ENCODE data around the gene TMEM218. TPM values are rescaled to one million over a fixed set of nuclear protein-coding genes. Genes with fewer than 3 reads are reported as not detected.

The TMEM218 gene
- total and polyA plus RNA-seq, 2 experiments from 2014 or later: 30.1 to 44.9 TPM

- Histone ChIP-seq H3K9ac (no peak overlapping the region), H3K9me2 (ENCODE audit: insufficient read depth) (no peaks in the 10 kb centered on the region), H2AFZ (no peak overlapping the region), H3K4me3 (no peak overlapping the region), H3K79me2 (ENCODE audit: insufficient read depth) (0 out of 2 replicates have a peak, but pooled peaks cover 8% of the 10 kb centered on the region), H3K4me1 (ENCODE audit: insufficient read depth) (no peaks in the 10 kb centered on the region), H3K27me3 (replicated peaks; ENCODE audit: insufficient read depth) (no peaks in the 10 kb centered on the region), H3K4me2 (ENCODE audit: unreplicated experiment) (no peak overlapping the region), H3K27ac (no peak overlapping the region), H4K20me1 (ENCODE audit: insufficient read depth) (no peaks in the 10 kb centered on the region), H3K9me3 (ENCODE audit: low read depth) (no peaks in the 10 kb centered on the region), H3F3A (ENCODE audit: insufficient read depth) (no peaks in the 10 kb centered on the region), H3K36me3 (ENCODE audit: low read depth) (no peaks in the 10 kb centered on the region)
- WGBS, 2 experiments (ENCODE audit: low coverage in 1 of 2, low lambda C conversion rate in 2 of 2, missing lambda C conversion rate in 2 of 2): 96% methylated on average over 19 of the region's 19 CpGs
- in situ Hi-C loops (cut with MboI): no loop called here
- TF ChIP-seq EZH2phosphoT487 (IDR thresholded peaks at IDR 0.05; ENCODE audit: insufficient read depth, low read depth): no peak
- TF ChIP-seq EZH2 (IDR thresholded peaks at IDR 0.05; ENCODE audit: insufficient read depth, poor library complexity, severe bottlenecking): no peak
- no peak for DNase-seq
Observed at GRCh38 chr11:125102025-125102424, 9.4 kb downstream of the TMEM218 start.

DNA sequence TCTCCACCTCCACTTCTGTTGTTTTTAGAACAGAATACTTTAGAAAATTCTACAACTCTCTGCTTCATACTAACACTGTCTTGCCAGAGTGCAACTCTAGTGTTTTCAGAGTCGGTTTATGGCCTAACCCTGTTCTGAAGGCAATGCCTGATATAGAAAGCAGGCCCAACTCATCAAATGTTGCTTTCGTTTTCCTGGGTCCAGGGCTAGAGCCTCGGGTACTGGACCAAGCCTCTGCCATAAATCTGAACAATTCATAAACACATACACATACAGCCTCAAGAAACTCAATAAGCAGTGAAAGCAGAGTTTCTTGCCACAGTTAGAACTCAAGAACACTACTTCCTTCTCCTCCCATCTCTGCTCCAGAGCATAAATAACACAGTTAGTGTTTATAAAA, 9.8 kb downstream of the TMEM218 start:
- no peaks in the 10 kb centered on the region for H3F3A ChIP-seq (ENCODE audit: insufficient read depth)
- in situ Hi-C loops (cut with MboI): no loop called here
- H3K4me3 ChIP-seq: no peak overlapping the region
- H3K27ac ChIP-seq: no peak overlapping the region
- H4K20me1 ChIP-seq (ENCODE audit: insufficient read depth): no peaks in the 10 kb centered on the region
- 58 to 64% methylated on average over 3 of the region's 3 CpGs for WGBS, 2 experiments (ENCODE audit: low coverage in 1 of 2, low lambda C conversion rate in 2 of 2, missing lambda C conversion rate in 2 of 2)
- no peak for DNase-seq
- no peak overlapping the region for H3K4me2 ChIP-seq (ENCODE audit: unreplicated experiment)
- H3K9ac ChIP-seq: no peak overlapping the region
- 0 out of 2 replicates have a peak, but pooled peaks cover 8% of the 10 kb centered on the region for H3K79me2 ChIP-seq (ENCODE audit: insufficient read depth)
- H2AFZ ChIP-seq: no peak overlapping the region
- H3K4me1 ChIP-seq (ENCODE audit: insufficient read depth): no peaks in the 10 kb centered on the region
- no peak for TF ChIP-seq EZH2phosphoT487 (IDR thresholded peaks at IDR 0.05; ENCODE audit: insufficient read depth, low read depth)
- TF ChIP-seq EZH2 (IDR thresholded peaks at IDR 0.05; ENCODE audit: insufficient read depth, poor library complexity, severe bottlenecking): no peak
- H3K27me3 ChIP-seq (replicated peaks; ENCODE audit: insufficient read depth): no peaks in the 10 kb centered on the region
- H3K9me3 ChIP-seq (ENCODE audit: low read depth): no peaks in the 10 kb centered on the region
- no peaks in the 10 kb centered on the region for H3K9me2 ChIP-seq (ENCODE audit: insufficient read depth)
- H3K36me3 ChIP-seq (ENCODE audit: low read depth): no peaks in the 10 kb centered on the region

DNA sequence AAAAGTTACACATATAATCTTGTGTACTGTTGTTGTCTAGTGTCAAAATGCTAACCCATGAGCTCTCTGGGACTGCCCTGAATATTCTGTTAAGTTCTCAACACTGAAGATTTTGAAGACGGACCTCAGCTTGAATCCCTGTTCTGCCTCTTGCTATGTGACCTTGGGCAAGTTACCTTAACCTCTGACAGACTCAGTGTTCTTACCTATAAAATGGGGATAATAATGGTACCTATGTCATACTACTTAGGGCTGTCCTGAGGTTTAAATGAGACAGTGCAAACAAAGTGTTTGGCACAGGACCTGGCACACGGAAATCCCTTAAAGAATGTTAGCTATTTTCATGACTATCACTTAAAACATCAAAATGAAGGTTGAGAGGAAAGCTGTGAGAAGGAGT, 11.3 kb downstream of the TMEM218 start:
- Histone ChIP-seq H3K36me3 (ENCODE audit: low read depth) (0 out of 2 replicates have a peak, but pooled peaks cover 5% of the 10 kb centered on the region), H3K4me2 (ENCODE audit: unreplicated experiment) (no peak overlapping the region)
- in situ Hi-C loops (cut with MboI): no loop called here

GRCh38 chr11:125094731-125095130, 16.7 kb downstream of the TMEM218 start:
- H3K9me2 ChIP-seq (ENCODE audit: insufficient read depth): no peaks in the 10 kb centered on the region
- WGBS, 2 experiments (ENCODE audit: low coverage in 1 of 2, low lambda C conversion rate in 2 of 2, missing lambda C conversion rate in 2 of 2): 76 to 78% methylated on average over 2 of the region's 2 CpGs
- H3K9ac ChIP-seq: no peak overlapping the region
- in situ Hi-C loops (cut with MboI): no loop called here
- no peak for DNase-seq
- H3K4me3 ChIP-seq: no peak overlapping the region
- H3K4me1 ChIP-seq (ENCODE audit: insufficient read depth): peaks cover 16% of the 10 kb centered on the region
- H4K20me1 ChIP-seq (ENCODE audit: insufficient read depth): no peaks in the 10 kb centered on the region
- no peaks in the 10 kb centered on the region for H3K27me3 ChIP-seq (replicated peaks; ENCODE audit: insufficient read depth)
- no peak overlapping the region for H2AFZ ChIP-seq
- no peaks in the 10 kb centered on the region for H3F3A ChIP-seq (ENCODE audit: insufficient read depth)
- no peaks in the 10 kb centered on the region for H3K79me2 ChIP-seq (ENCODE audit: insufficient read depth)
- H3K4me2 ChIP-seq (ENCODE audit: unreplicated experiment): no peak overlapping the region
- no peak overlapping the region for H3K27ac ChIP-seq
- TF ChIP-seq EZH2phosphoT487 (IDR thresholded peaks at IDR 0.05; ENCODE audit: insufficient read depth, low read depth) (no peak), EZH2 (IDR thresholded peaks at IDR 0.05; ENCODE audit: insufficient read depth, poor library complexity, severe bottlenecking) (no peak)
- 0 out of 2 replicates have a peak, but pooled peaks cover 5% of the 10 kb centered on the region for H3K36me3 ChIP-seq (ENCODE audit: low read depth)
- no peaks in the 10 kb centered on the region for H3K9me3 ChIP-seq (ENCODE audit: low read depth)

More for the DNA sequence above, 11.3 kb downstream of the TMEM218 start:
- H3K27ac ChIP-seq: no peak overlapping the region
- H3K4me1 ChIP-seq (ENCODE audit: insufficient read depth): no peaks in the 10 kb centered on the region
- WGBS, 2 experiments (ENCODE audit: low coverage in 1 of 2, low lambda C conversion rate in 2 of 2, missing lambda C conversion rate in 2 of 2): 94 to 96% methylated on average over 2 of the region's 2 CpGs
- DNase-seq: no peak
- no peaks in the 10 kb centered on the region for H3F3A ChIP-seq (ENCODE audit: insufficient read depth)
- 0 out of 2 replicates have a peak, but pooled peaks cover 3% of the 10 kb centered on the region for H3K79me2 ChIP-seq (ENCODE audit: insufficient read depth)
- no peak overlapping the region for H3K9ac ChIP-seq
- no peaks in the 10 kb centered on the region for H3K27me3 ChIP-seq (replicated peaks; ENCODE audit: insufficient read depth)
- H4K20me1 ChIP-seq (ENCODE audit: insufficient read depth): no peaks in the 10 kb centered on the region
- H3K4me3 ChIP-seq: no peak overlapping the region
- H2AFZ ChIP-seq: no peak overlapping the region
- no peak for TF ChIP-seq EZH2 (IDR thresholded peaks at IDR 0.05; ENCODE audit: insufficient read depth, poor library complexity, severe bottlenecking)
- no peak for TF ChIP-seq EZH2phosphoT487 (IDR thresholded peaks at IDR 0.05; ENCODE audit: insufficient read depth, low read depth)
- H3K9me3 ChIP-seq (ENCODE audit: low read depth): no peaks in the 10 kb centered on the region
- no peaks in the 10 kb centered on the region for H3K9me2 ChIP-seq (ENCODE audit: insufficient read depth)

DNA sequence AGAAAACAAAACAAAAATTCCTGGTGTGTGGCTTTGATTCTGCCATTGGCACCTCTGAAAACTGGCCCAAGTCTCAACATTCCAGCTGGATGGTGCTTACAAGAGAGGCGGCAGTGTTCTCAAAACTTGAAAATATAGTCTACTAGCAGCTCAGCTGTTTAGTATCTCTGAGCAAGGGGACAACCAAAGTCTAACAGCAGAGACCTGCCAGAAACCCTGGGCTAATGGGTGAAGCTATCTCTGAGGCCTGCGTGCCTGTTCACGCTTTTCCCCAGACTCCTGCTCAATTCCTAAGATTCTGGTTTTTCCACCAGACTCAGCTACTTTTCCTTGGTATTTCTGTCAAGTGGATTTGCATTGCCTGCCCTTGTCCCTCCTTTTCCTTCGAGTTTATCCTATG, 17.9 kb downstream of the TMEM218 start:
- in situ Hi-C loops (cut with MboI): no loop called here
- no peaks in the 10 kb centered on the region for H3K9me3 ChIP-seq (ENCODE audit: low read depth)
- 0 out of 2 replicates have a peak, but pooled peaks cover 5% of the 10 kb centered on the region for H3K36me3 ChIP-seq (ENCODE audit: low read depth)
- no peak overlapping the region for H3K9ac ChIP-seq
- H3K27ac ChIP-seq: no peak overlapping the region
- H3K79me2 ChIP-seq (ENCODE audit: insufficient read depth): no peaks in the 10 kb centered on the region
- H3K4me1 ChIP-seq (ENCODE audit: insufficient read depth): peaks cover 16% of the 10 kb centered on the region
- no peak overlapping the region for H2AFZ ChIP-seq
- DNase-seq: no peak
- H3K4me2 ChIP-seq (ENCODE audit: unreplicated experiment): no peak overlapping the region
- no peaks in the 10 kb centered on the region for H3F3A ChIP-seq (ENCODE audit: insufficient read depth)
- H3K27me3 ChIP-seq (replicated peaks; ENCODE audit: insufficient read depth): no peaks in the 10 kb centered on the region
- H3K4me3 ChIP-seq: no peak overlapping the region
- no peaks in the 10 kb centered on the region for H4K20me1 ChIP-seq (ENCODE audit: insufficient read depth)
- H3K9me2 ChIP-seq (ENCODE audit: insufficient read depth): no peaks in the 10 kb centered on the region
- 67 to 72% methylated on average over 4 of the region's 4 CpGs for WGBS, 2 experiments (ENCODE audit: low coverage in 1 of 2, low lambda C conversion rate in 2 of 2, missing lambda C conversion rate in 2 of 2)
- TF ChIP-seq EZH2 (IDR thresholded peaks at IDR 0.05; ENCODE audit: insufficient read depth, poor library complexity, severe bottlenecking): no peak
- TF ChIP-seq EZH2phosphoT487 (IDR thresholded peaks at IDR 0.05; ENCODE audit: insufficient read depth, low read depth): no peak

Data from GM23248 (cell line).